Gastroesophageal sphincter (tissue), 4 donors: ENCODE data around the gene GPX7. TPM values are rescaled to one million over a fixed set of nuclear protein-coding genes. Genes with fewer than 3 reads are reported as not detected.

ENCODE experiments used
- ATAC-seq: fragments of 150-250 bp; one replicate; pipeline ENCODE4 v1.9.1; 2016; ENCODE audit warnings: mild to moderate bottlenecking, moderate library complexity
- H3K27ac ChIP-seq, 4 donors: fragments of 200-600 bp; sonication (generic) in 3 of 4; 1 replicate in 3 of 4; 2 replicates in 1 of 4; pipeline ENCODE4 v1.5.1; 2016 to 2019
- H3K27me3 ChIP-seq: fragments of 200-600 bp; sonication (generic); one replicate; pipeline ENCODE4 v1.5.1; 2019
- H3K36me3 ChIP-seq, 2 donors: fragments of 200-600 bp; sonication (generic); one replicate each; pipeline ENCODE4 v1.5.1; 2019; ENCODE audit warnings: control low read depth in 1 of 2
- H3K4me1 ChIP-seq, 3 donors: fragments of 200-600 bp; sonication (generic); 1 replicate in 2 of 3; 2 replicates in 1 of 3; pipeline ENCODE4 v1.5.1; 2016 to 2019; ENCODE audit warnings: control low read depth in 2 of 3
- H3K4me3 ChIP-seq, 2 donors: fragments of 200-600 bp; sonication (generic); one replicate each; pipeline ENCODE4 v1.5.1; 2019; ENCODE audit warnings: mild to moderate bottlenecking in 1 of 2, moderate library complexity in 1 of 2
- H3K9me3 ChIP-seq, 3 donors: fragments of 200-600 bp; sonication (generic); one replicate each; pipeline ENCODE4 v1.5.1; 2017 to 2019; ENCODE audit warnings: control low read depth in 2 of 3
- CTCF ChIP-seq, 4 experiments: fragments of 200-600 bp in 2 of 4; fragments of 450-650 bp in 2 of 4; sonication (generic) in 1 of 4; IDR thresholded peaks; one replicate each; pipeline ENCODE4 v1.5.1; 2017 to 2019; ENCODE audit warnings: antibody characterized with exemption in 4 of 4, mild to moderate bottlenecking in 2 of 4, moderate library complexity in 2 of 4
- EP300 ChIP-seq: sonication (generic); formaldehyde crosslinking; IDR thresholded peaks from one replicate; pipeline ENCODE4 v1.6.1; 2017; ENCODE audit warnings: antibody characterized with exemption, mild to moderate bottlenecking
- POLR2A ChIP-seq, 2 donors: fragments of 450-650 bp; IDR thresholded peaks; one replicate each; pipeline ENCODE4 v1.6.1; 2017; ENCODE audit warnings: antibody characterized with exemption in 2 of 2, mild to moderate bottlenecking in 2 of 2, moderate library complexity in 1 of 2
- POLR2AphosphoS5 ChIP-seq: sonication (generic); formaldehyde crosslinking; IDR thresholded peaks from one replicate; pipeline ENCODE4 v1.6.1; 2017; ENCODE audit warnings: antibody characterized with exemption
- WGBS, 2 donors: methylation state at CpG; one replicate each; pipeline ENCODE4 v1.1.5; 2018; ENCODE audit warnings: low coverage in 1 of 2; 5-methylcytosine and 5-hydroxymethylcytosine counted together
- total RNA-seq, 4 donors: library from RNA; depleted of rRNA; stranded (reverse); fragments of >200 nt; gene quantifications; one replicate each; pipeline ENCODE4 v1.1.0, GENCODE V29; 2016

Gene GPX7
- total RNA-seq, 4 donors from 2014 or later: 13.0 to 22.5 (median 16.2) TPM

- no peaks in the 10 kb centered on the region for H3K4me1 ChIP-seq
- no peaks in the 10 kb centered on the region for H3K36me3 ChIP-seq
- H3K9me3 ChIP-seq: no peaks in the 10 kb centered on the region
- no peaks in the 10 kb centered on the region for H3K27me3 ChIP-seq
- no peak overlapping the region for H3K27ac ChIP-seq
- H3K4me3 ChIP-seq: no peak overlapping the region
- TF ChIP-seq POLR2AphosphoS5 (no peak), EP300 (no peak), CTCF (IDR thresholded peaks at IDR 0.05) (no peak)
- ATAC-seq: no peak
- WGBS, 2 donors: 82 to 90% methylated on average over 2 to 3 of the region's 4 CpGs
Measured at GRCh38 chr1:52641307-52641706, 39.1 kb downstream of the GPX7 start.

DNA sequence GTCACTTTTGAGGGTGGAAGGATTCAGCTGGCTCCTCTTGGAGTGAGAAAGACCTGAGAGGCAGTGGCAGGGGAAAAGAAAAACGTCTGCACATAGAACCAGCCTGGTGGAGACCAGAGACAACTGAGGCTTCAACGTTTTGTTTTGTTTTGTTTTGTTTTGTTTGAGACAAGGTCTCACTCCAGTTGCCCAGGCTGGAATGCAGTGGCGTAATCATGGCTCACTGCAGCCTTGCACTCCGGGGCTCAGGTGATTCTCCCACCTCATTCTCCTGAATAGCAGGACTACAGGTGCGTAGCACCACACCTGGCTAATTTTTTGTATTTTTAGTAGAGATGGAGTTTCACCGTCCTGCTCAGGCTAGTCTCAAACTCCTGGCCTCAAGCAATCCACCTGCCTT, 43.1 kb downstream of the GPX7 start:
- ATAC-seq: no peak
- Histone ChIP-seq H3K4me1 (no peaks in the 10 kb centered on the region), H3K27me3 (no peaks in the 10 kb centered on the region), H3K9me3 (no peaks in the 10 kb centered on the region), H3K36me3 (no peaks in the 10 kb centered on the region), H3K27ac (no peak overlapping the region), H3K4me3 (no peak overlapping the region)
- TF ChIP-seq POLR2AphosphoS5 (no peak), CTCF (IDR thresholded peaks at IDR 0.05) (no peak), EP300 (no peak), POLR2A (IDR thresholded peaks at IDR 0.05) (no peak)
- 59 to 74% methylated on average over 5 of the region's 6 CpGs for WGBS, 2 donors

- Histone ChIP-seq H3K4me3 (no peak overlapping the region), H3K36me3 (no peaks in the 10 kb centered on the region), H3K9me3 (no peaks in the 10 kb centered on the region), H3K27ac (no peak overlapping the region), H3K4me1 (no peaks in the 10 kb centered on the region), H3K27me3 (no peaks in the 10 kb centered on the region)
- WGBS, 2 donors: 64% methylated on average over 1 of the region's 1 CpG; no CpG with 5 or more reads in 1 of the 2 donors
- ATAC-seq: no peak
- TF ChIP-seq CTCF (IDR thresholded peaks at IDR 0.05) (no peak), POLR2A (IDR thresholded peaks at IDR 0.05) (no peak), POLR2AphosphoS5 (no peak), EP300 (no peak)
Measured at GRCh38 chr1:52651904-52652303, 49.7 kb downstream of the GPX7 start.

GRCh38 chr1:52653207-52653849, 51.2 kb downstream of the GPX7 start:
- no peaks in the 10 kb centered on the region for H3K4me1 ChIP-seq
- no peaks in the 10 kb centered on the region for H3K27me3 ChIP-seq
- TF ChIP-seq EP300 (no peak), POLR2AphosphoS5 (no peak), POLR2A (IDR thresholded peaks at IDR 0.05) (no peak), CTCF (IDR thresholded peaks at IDR 0.05) (no peak)
- H3K36me3 ChIP-seq: no peaks in the 10 kb centered on the region
- H3K9me3 ChIP-seq: no peaks in the 10 kb centered on the region
- ATAC-seq: no peak
- no peak overlapping the region for H3K4me3 ChIP-seq
- H3K27ac ChIP-seq: no peak overlapping the region
- WGBS, 2 donors: 74 to 100% methylated on average over 3 of the region's 5 CpGs

- TF ChIP-seq EP300: no peak
- no peak for TF ChIP-seq POLR2AphosphoS5
- TF ChIP-seq CTCF (IDR thresholded peaks at IDR 0.05): no peak
- TF ChIP-seq POLR2A (IDR thresholded peaks at IDR 0.05): no peak
- H3K4me3 ChIP-seq: no peak overlapping the region
- no peak for ATAC-seq
- no peaks in the 10 kb centered on the region for H3K36me3 ChIP-seq
- H3K27ac ChIP-seq: no peak overlapping the region
- H3K9me3 ChIP-seq: no peaks in the 10 kb centered on the region
- H3K27me3 ChIP-seq: no peaks in the 10 kb centered on the region
- no peaks in the 10 kb centered on the region for H3K4me1 ChIP-seq
Measured at GRCh38 chr1:52654063-52654462, 51.9 kb downstream of the GPX7 start.
